H1 (cell line): ENCODE results near the gene SLC17A4. TPM values are rescaled to one million over a fixed set of nuclear protein-coding genes. Genes with fewer than 3 reads are reported as not detected.

Experiments
- CTCF ChIA-PET: fragments of 300-600 bp; sonication (Branson Sonifier 250); formaldehyde crosslinking; loops from one replicate; lab custom pipeline; 2021; ENCODE audit not compliant: partially characterized antibody; lab: Charles Lee
- POLR2A ChIA-PET: fragments of 300-600 bp; sonication (Branson Sonifier 250); formaldehyde crosslinking; loops from one replicate; lab custom pipeline; 2021; ENCODE audit warnings: inconsistent platforms; ENCODE audit not compliant: partially characterized antibody; lab: Charles Lee
- DNase-seq, 2 experiments: peaks; one replicate each; pipeline versions ENCODE4 v3.0.0 to v3.0.0-alpha.2; 2010 to 2022; ENCODE audit warnings: low spot score in 2 of 2, low read depth in 1 of 2, mixed read lengths in 1 of 2
- FAIRE-seq: peaks from 2 replicates; lab custom pipeline; 2011; peaks lifted over from hg19 to GRCh38; lab: Jason Lieb, UNC
- H2AFZ ChIP-seq: 2 replicates; pipeline ENCODE4 v1.8.1; 2012; ENCODE audit warnings: low read length, inconsistent platforms
- H2AK5ac ChIP-seq: 2 replicates; pipeline ENCODE4 v1.6.1; 2013; ENCODE audit warnings: low read depth, low read length
- H2BK120ac ChIP-seq: replicated peaks from 2 replicates; pipeline ENCODE3; 2013; ENCODE audit warnings: low read depth, low read length, inconsistent platforms
- H2BK12ac ChIP-seq: 2 replicates; pipeline ENCODE4 v1.6.1; 2013; ENCODE audit warnings: low read depth, low read length
- H2BK15ac ChIP-seq: 2 replicates; pipeline ENCODE4 v1.6.1; 2013; ENCODE audit warnings: low read length
- H2BK20ac ChIP-seq: 2 replicates; pipeline ENCODE4 v1.6.1; 2013; ENCODE audit warnings: low read length
- H2BK5ac ChIP-seq: 2 replicates; pipeline ENCODE4 v1.6.1; 2013; ENCODE audit warnings: low read depth, low read length
- H3K14ac ChIP-seq: 2 replicates; pipeline ENCODE4 v1.6.1; 2013; ENCODE audit warnings: inconsistent platforms; ENCODE audit not compliant: insufficient read length
- H3K18ac ChIP-seq: 2 replicates; pipeline ENCODE4 v1.6.1; 2013; ENCODE audit warnings: low read length; ENCODE audit errors: extremely low read depth
- H3K23ac ChIP-seq: 2 replicates; pipeline ENCODE4 v1.6.1; 2013; ENCODE audit warnings: inconsistent platforms; ENCODE audit not compliant: insufficient read length
- H3K23me2 ChIP-seq: 2 replicates; pipeline ENCODE4 v1.6.1; 2013; ENCODE audit warnings: low read depth, low read length
- H3K27ac ChIP-seq: 2 replicates; pipeline ENCODE4 v1.6.1; 2011; ENCODE audit warnings: low read depth, low read length, inconsistent platforms
- H3K27me3 ChIP-seq, 4 experiments: replicated peaks in 1 of 4; 1 replicate in 1 of 4; 2 replicates in 3 of 4; pipeline versions ENCODE4 v1.6.1 to v1.8.1; 2011 to 2013; ENCODE audit warnings: low read length in 3 of 4, mild to moderate bottlenecking in 3 of 4, inconsistent platforms in 2 of 4, mixed read lengths in 2 of 4, moderate library complexity in 1 of 4; ENCODE audit not compliant: control insufficient read depth in 3 of 4, insufficient read depth in 3 of 4; ENCODE audit errors: extremely low read depth in 1 of 4
- H3K36me3 ChIP-seq, 4 experiments: 2 replicates each; pipeline versions ENCODE4 v1.6.1 to v1.8.1; 2011 to 2013; ENCODE audit warnings: mild to moderate bottlenecking in 4 of 4, low read length in 3 of 4, moderate library complexity in 2 of 4, control low read depth in 1 of 4, inconsistent platforms in 1 of 4; ENCODE audit not compliant: insufficient read depth in 4 of 4, control insufficient read depth in 2 of 4
- H3K4ac ChIP-seq: replicated peaks from 2 replicates; pipeline ENCODE3; 2013; ENCODE audit warnings: low read length, low read depth, mixed read lengths, inconsistent platforms; ENCODE audit not compliant: insufficient read length
- H3K4me1 ChIP-seq, 4 experiments: replicated peaks in 1 of 4; 1 replicate in 1 of 4; 2 replicates in 3 of 4; pipeline versions ENCODE4 v1.6.1 to v1.8.1; 2011 to 2013; ENCODE audit warnings: low read length in 3 of 4, inconsistent platforms in 2 of 4, mixed read lengths in 1 of 4; ENCODE audit not compliant: insufficient read depth in 4 of 4, control insufficient read depth in 3 of 4
- H3K4me2 ChIP-seq, 2 experiments: 2 replicates each; pipeline versions ENCODE4 v1.6.1 to v1.8.1; 2011 to 2013; ENCODE audit warnings: low read depth in 2 of 2, low read length in 2 of 2, control low read depth in 1 of 2, inconsistent platforms in 1 of 2, mild to moderate bottlenecking in 1 of 2; ENCODE audit not compliant: insufficient read depth in 1 of 2
- H3K4me3 ChIP-seq, 4 experiments: fragments of 200-600, 300-600 bp in 1 of 4; sonication (generic), shearing (Covaris generic), sonication (Bioruptor Twin) in 1 of 4; 2 replicates each; pipeline versions ENCODE4 v1.5.1 to v1.8.1; 2011 to 2016; ENCODE audit warnings: low read length in 4 of 4, low read depth in 3 of 4, control low read depth in 2 of 4, inconsistent platforms in 2 of 4, mild to moderate bottlenecking in 2 of 4, mixed read lengths in 1 of 4, moderate library complexity in 1 of 4; ENCODE audit not compliant: insufficient read depth in 2 of 4; ENCODE audit errors: extremely low read depth in 1 of 4
- H3K56ac ChIP-seq: replicated peaks from 2 replicates; pipeline ENCODE3; 2013; ENCODE audit warnings: low read depth, mild to moderate bottlenecking, mixed read lengths, low read length, inconsistent platforms; ENCODE audit not compliant: insufficient read length
- H3K79me1 ChIP-seq: 2 replicates; pipeline ENCODE4 v1.6.1; 2013; ENCODE audit warnings: low read depth, low read length, control low read depth
- H3K79me2 ChIP-seq, 2 experiments: 2 replicates each; pipeline versions ENCODE4 v1.6.1 to v1.8.1; 2012 to 2013; ENCODE audit warnings: low read length in 2 of 2, mild to moderate bottlenecking in 2 of 2, inconsistent platforms in 1 of 2; ENCODE audit not compliant: insufficient read depth in 2 of 2, control insufficient read depth in 1 of 2
- H3K9ac ChIP-seq, 4 experiments: replicated peaks in 1 of 4; 1 replicate in 1 of 4; 2 replicates in 3 of 4; pipeline versions ENCODE4 v1.6.1 to v1.8.1; 2011 to 2013; ENCODE audit warnings: low read depth in 3 of 4, low read length in 3 of 4, control low read depth in 2 of 4, mild to moderate bottlenecking in 2 of 4, moderate library complexity in 2 of 4, inconsistent platforms in 1 of 4; ENCODE audit errors: extremely low read depth in 1 of 4
- H3K9me3 ChIP-seq, 2 experiments: 2 replicates each; pipeline versions ENCODE4 v1.6.1 to v1.8.1; 2012 to 2013; ENCODE audit warnings: mild to moderate bottlenecking in 2 of 2, moderate library complexity in 2 of 2, control low read depth in 1 of 2, inconsistent platforms in 1 of 2, low read depth in 1 of 2, low read length in 1 of 2, mixed read lengths in 1 of 2; ENCODE audit not compliant: insufficient read depth in 2 of 2
- H4K20me1 ChIP-seq, 2 experiments: replicated peaks in 1 of 2; 2 replicates each; pipeline versions ENCODE3 to v1.8.1; 2011 to 2013; ENCODE audit warnings: inconsistent platforms in 2 of 2, low read length in 2 of 2, mild to moderate bottlenecking in 1 of 2; ENCODE audit not compliant: insufficient read depth in 2 of 2, control insufficient read depth in 1 of 2
- H4K5ac ChIP-seq: 2 replicates; pipeline ENCODE4 v1.6.1; 2013; ENCODE audit warnings: low read length, low read depth, mixed read lengths, inconsistent platforms; ENCODE audit not compliant: insufficient read length
- H4K8ac ChIP-seq: 2 replicates; pipeline ENCODE4 v1.8.0; 2013; ENCODE audit warnings: mild to moderate bottlenecking, moderate library complexity, low read length, inconsistent platforms; ENCODE audit not compliant: insufficient read depth; ENCODE audit errors: extremely low read depth
- H4K91ac ChIP-seq: replicated peaks from 2 replicates; pipeline ENCODE3; 2013; ENCODE audit warnings: low read length, mixed read lengths, inconsistent platforms; ENCODE audit not compliant: insufficient read length
- BCL11A ChIP-seq, 2 experiments: IDR thresholded peaks; one replicate each; pipeline ENCODE4 v1.6.1; 2011; ENCODE audit warnings: low read depth in 2 of 2, low read length in 2 of 2, mild to moderate bottlenecking in 2 of 2
- EP300 ChIP-seq, 2 experiments: IDR thresholded peaks; 1 replicate in 1 of 2; 2 replicates in 1 of 2; pipeline ENCODE4 v1.6.1; 2011 to 2012; ENCODE audit warnings: low read depth in 2 of 2, low read length in 2 of 2, mild to moderate bottlenecking in 2 of 2, borderline replicate concordance in 1 of 2, inconsistent platforms in 1 of 2, moderate library complexity in 1 of 2
- FOSL1 ChIP-seq: IDR thresholded peaks from 2 replicates; pipeline ENCODE4 v1.6.1; 2011; ENCODE audit warnings: mild to moderate bottlenecking, low read depth, low read length, moderate library complexity; ENCODE audit not compliant: insufficient read depth
- HDAC2 ChIP-seq, 2 experiments: fragments of 300-600 bp in 1 of 2; sonication (generic) in 1 of 2; IDR thresholded peaks; 2 replicates each; pipeline ENCODE4 v1.6.1; 2011 to 2012; ENCODE audit warnings: low read depth in 2 of 2, low read length in 2 of 2, mild to moderate bottlenecking in 2 of 2, moderate library complexity in 2 of 2, borderline replicate concordance in 1 of 2, inconsistent platforms in 1 of 2
- HDAC6 ChIP-seq: IDR thresholded peaks from one replicate; pipeline ENCODE4 v1.7.1; 2012; ENCODE audit warnings: low read depth, mild to moderate bottlenecking, inconsistent platforms, low read length, moderate library complexity
- NANOG ChIP-seq: IDR thresholded peaks from 2 replicates; pipeline ENCODE4 v1.6.1; 2011; ENCODE audit warnings: low read length, low read depth, mild to moderate bottlenecking, inconsistent platforms; ENCODE audit not compliant: insufficient read depth, poor library complexity, severe bottlenecking
- PHF8 ChIP-seq: fragments of 200-600 bp; sonication (generic); conservative IDR thresholded peaks from 2 replicates; pipeline ENCODE4 v1.7.1; 2012; ENCODE audit warnings: low read depth, mild to moderate bottlenecking, inconsistent platforms, low read length, moderate library complexity
- POLR2A ChIP-seq, 2 experiments: IDR thresholded peaks; 1 replicate in 1 of 2; 2 replicates in 1 of 2; pipeline ENCODE4 v1.6.1; 2011; ENCODE audit warnings: low read depth in 2 of 2, low read length in 2 of 2, mild to moderate bottlenecking in 2 of 2; ENCODE audit errors: control extremely low read depth in 1 of 2
- RAD21 ChIP-seq, 2 experiments: IDR thresholded peaks in 1 of 2; conservative IDR thresholded peaks in 1 of 2; 2 replicates each; pipeline ENCODE4 v1.6.1; 2011; ENCODE audit warnings: low read depth in 2 of 2, low read length in 2 of 2, improper control_type of control experiment in 1 of 2, inconsistent platforms in 1 of 2, mild to moderate bottlenecking in 1 of 2, moderate library complexity in 1 of 2
- RBBP5 ChIP-seq: IDR thresholded peaks from 2 replicates; pipeline ENCODE4 v1.7.1; 2012; ENCODE audit warnings: low read depth, mild to moderate bottlenecking, inconsistent platforms, low read length, moderate library complexity, borderline replicate concordance
- SIRT6 ChIP-seq: IDR thresholded peaks from one replicate; pipeline ENCODE4 v1.7.1; 2012; ENCODE audit warnings: low read length, inconsistent platforms
- SP4 ChIP-seq: IDR thresholded peaks from 2 replicates; pipeline ENCODE4 v1.6.1; 2012; ENCODE audit warnings: low read length, inconsistent platforms
- SRF ChIP-seq: IDR thresholded peaks from 2 replicates; pipeline ENCODE4 v1.6.1; 2011; ENCODE audit warnings: mild to moderate bottlenecking, low read depth, low read length, moderate library complexity
- YY1 ChIP-seq: IDR thresholded peaks from 2 replicates; pipeline ENCODE4 v1.6.1; 2011; ENCODE audit warnings: low read depth, mild to moderate bottlenecking, low read length
- WGBS, 2 experiments: shearing (Covaris generic) in 1 of 2; methylation state at CpG; one replicate each; pipeline versions ENCODE4 v1.1.6 to v1.1.7; 2013 to 2015; ENCODE audit warnings: low lambda C conversion rate in 2 of 2, mixed read lengths in 2 of 2, inconsistent platforms in 1 of 2, low coverage in 1 of 2, missing lambda C conversion rate in 1 of 2; ENCODE audit not compliant: insufficient replicate concordance in 2 of 2, insufficient coverage in 1 of 2, insufficient read length in 1 of 2; ENCODE audit errors: extremely low coverage in 1 of 2, missing lambda C conversion rate in 1 of 2; 5-methylcytosine and 5-hydroxymethylcytosine counted together
- polyA plus RNA-seq, 7 experiments: library from polyadenylated mRNA; depleted of rRNA in 3 of 7; stranded (reverse) in 5 of 7; unstranded in 2 of 7; fragments of >200 nt in 5 of 7; fragments of 200-250 nt in 2 of 7; gene quantifications; 1 replicate in 5 of 7; 2 replicates in 1 of 7; 4 replicates in 1 of 7; pipeline versions ENCODE4 v1.2.1 to v1.2.3, GENCODE V29; 2011 to 2013; ENCODE audit warnings: missing spikeins in 2 of 7, mixed read lengths in 2 of 7
- total RNA-seq: library from RNA; stranded (reverse); fragmentation: NEBNext Ultra II Directional; extraction: Animal tissue kit (Norgen Biotek cat#: 25700); gene quantifications from 2 replicates; pipeline ENCODE4 v1.2.1, GENCODE V29; 2021

SLC17A4 gene
- total and polyA plus RNA-seq, 2 of the 8 experiments (the other 6 are each of a cell fraction or from before 2014, with no cell fraction given) = not detected

GRCh38 chr6:25829375-25829774, 74.8 kb downstream of the SLC17A4 start:
- no peak overlapping the region for H3K56ac ChIP-seq
- H2AFZ ChIP-seq = no peak overlapping the region
- no peak overlapping the region for H2BK120ac ChIP-seq
- no peaks in the 10 kb centered on the region for H3K23me2 ChIP-seq
- no peak overlapping the region for H2AK5ac ChIP-seq
- H2BK12ac ChIP-seq = no peak overlapping the region
- no peaks in the 10 kb centered on the region for H3K36me3 ChIP-seq
- H2BK20ac ChIP-seq = no peak overlapping the region
- no peak overlapping the region for H3K18ac ChIP-seq
- TF ChIP-seq PHF8 (no peak), FOSL1 (no peak), SP4 (no peak), EP300 (IDR thresholded peaks at IDR 0.05; ENCODE audit: borderline replicate concordance in 1 of 2, low read depth in 2 of 2, low read length in 2 of 2) (no peak), SRF (no peak), POLR2A (IDR thresholded peaks at IDR 0.05; ENCODE audit: control extremely low read depth in 1 of 2, low read depth in 2 of 2, low read length in 2 of 2) (no peak), SIRT6 (no peak), RAD21 (IDR thresholded peaks at IDR 0.05 in 1 of 2, conservative IDR thresholded peaks at IDR 0.05 in 1 of 2; ENCODE audit: low read depth in 2 of 2, low read length in 2 of 2) (no peak), RBBP5 (no peak), YY1 (no peak), BCL11A (IDR thresholded peaks at IDR 0.05; ENCODE audit: low read depth in 2 of 2, low read length in 2 of 2) (no peak), HDAC6 (no peak), NANOG (no peak), HDAC2 (IDR thresholded peaks at IDR 0.05; ENCODE audit: borderline replicate concordance in 1 of 2, low read depth in 2 of 2, low read length in 2 of 2) (no peak)
- no peak overlapping the region for H3K4me3 ChIP-seq
- H2BK15ac ChIP-seq = no peak overlapping the region
- H3K14ac ChIP-seq = no peak overlapping the region
- H3K4me2 ChIP-seq = no peak overlapping the region
- H3K4ac ChIP-seq = no peak overlapping the region
- no peaks in the 10 kb centered on the region for H3K9me3 ChIP-seq
- no peak overlapping the region for H4K8ac ChIP-seq
- DNase-seq = no peak
- H3K9ac ChIP-seq = no peak overlapping the region
- ChIA-PET POLR2A (no interaction called here), CTCF (interaction anchor here (1.1 kb wide), 1 partner anchor 123 kb away, joined by 3 read pairs; no protein-coding TSS in a partner anchor)
- no peaks in the 10 kb centered on the region for H3K79me2 ChIP-seq
- H4K91ac ChIP-seq = no peak overlapping the region
- H3K23ac ChIP-seq = no peak overlapping the region
- FAIRE-seq = no peak
- no peak overlapping the region for H4K5ac ChIP-seq
- H3K27me3 ChIP-seq = no peaks in the 10 kb centered on the region
- H4K20me1 ChIP-seq = no peaks in the 10 kb centered on the region
- H2BK5ac ChIP-seq = no peak overlapping the region
- H3K79me1 ChIP-seq = no peaks in the 10 kb centered on the region
- no peak overlapping the region for H3K27ac ChIP-seq
- WGBS, 2 experiments = 88% methylated on average over 1 of the region's 1 CpG; no CpG with 5 or more reads in 1 of the 2 experiments
- H3K4me1 ChIP-seq = no peaks in the 10 kb centered on the region
